K562 (cell line): ENCODE data around the gene C19orf47. TPM values are rescaled to one million over a fixed set of nuclear protein-coding genes. Genes with fewer than 3 reads are reported as not detected.
A peak's percentile ranks its signal among the peaks of the same experiment; 100 is the strongest.

Experiments
- BDP1 ChIP-seq: IDR thresholded peaks from 3 replicates; pipeline ENCODE4 v1.6.1; 2011; ENCODE audit not compliant: insufficient read length, insufficient read depth
- E2F1 ChIP-seq: sonication (generic); formaldehyde crosslinking; IDR thresholded peaks from 2 replicates; pipeline ENCODE4 v1.8.1; 2023; ENCODE audit warnings: mild to moderate bottlenecking, missing genetic modification reagents, moderate library complexity
- ESRRB ChIP-seq: fragments of 250-450 bp; sonication (Bioruptor Pico); IDR thresholded peaks from 2 replicates; pipeline ENCODE4 v1.5.0; 2020; ENCODE audit warnings: mild to moderate bottlenecking, moderate library complexity, borderline replicate concordance
- HDAC2 ChIP-seq: fragments of 450-650 bp; IDR thresholded peaks from 2 replicates; pipeline ENCODE4 v1.6.1; 2016; ENCODE audit warnings: mild to moderate bottlenecking
- KDM2B ChIP-seq: fragments of 250-450 bp; sonication (Bioruptor Pico); IDR thresholded peaks from 2 replicates; pipeline ENCODE4 v1.8.0; 2021; ENCODE audit warnings: mild to moderate bottlenecking, moderate library complexity
- MYC ChIP-seq, 2 experiments: fragments of 250-450 bp in 1 of 2; sonication (Bioruptor Pico) in 1 of 2; IDR thresholded peaks; 2 replicates each; pipeline versions ENCODE4 v1.5.1 to v1.6.1; 2012 to 2021; ENCODE audit warnings: low read depth in 2 of 2, borderline replicate concordance in 1 of 2, improper control_type of control experiment in 1 of 2, low read length in 1 of 2, mild to moderate bottlenecking in 1 of 2, moderate library complexity in 1 of 2
- PHB2 ChIP-seq: fragments of 450-650 bp; IDR thresholded peaks from 2 replicates; pipeline ENCODE4 v1.6.1; 2017; ENCODE audit warnings: low read depth
- RBM34 ChIP-seq: fragments of 200-400 bp; formaldehyde crosslinking; IDR thresholded peaks from 2 replicates; pipeline ENCODE4 v1.6.1; 2018; ENCODE audit warnings: low read length, borderline replicate concordance; ENCODE audit not compliant: insufficient read depth
- SIRT6 ChIP-seq: IDR thresholded peaks from one replicate; pipeline ENCODE4 v1.6.1; 2012; ENCODE audit warnings: low read depth, mild to moderate bottlenecking, control low read depth, inconsistent platforms, low read length, moderate library complexity
- SNRNP70 ChIP-seq: fragments of 200-400 bp; formaldehyde crosslinking; optimal IDR thresholded peaks from 2 replicates; pipeline ENCODE3; 2017; ENCODE audit warnings: low read depth, low read length
- SRSF1 ChIP-seq: fragments of 200-400 bp; formaldehyde crosslinking; IDR thresholded peaks from 2 replicates; pipeline ENCODE4 v1.6.1; 2017; ENCODE audit warnings: mild to moderate bottlenecking, low read depth, low read length, moderate library complexity
- TAL1 ChIP-seq: fragments of 450-650 bp; IDR thresholded peaks from 2 replicates; pipeline ENCODE4 v1.6.1; 2016; ENCODE audit warnings: mild to moderate bottlenecking
- TCF15 ChIP-seq: fragments of 250-450 bp; sonication (Bioruptor Pico); IDR thresholded peaks from 2 replicates; pipeline ENCODE4 v1.8.0; 2022; ENCODE audit warnings: moderate library complexity, mild to moderate bottlenecking, inconsistent platforms
- ZBTB1 ChIP-seq: sonication (generic); formaldehyde crosslinking; IDR thresholded peaks from 2 replicates; pipeline ENCODE4 v1.8.1; 2023; ENCODE audit warnings: missing genetic modification reagents, low read depth, mild to moderate bottlenecking, borderline replicate concordance
- ZBTB8A ChIP-seq: fragments of 450-650 bp; IDR thresholded peaks from 2 replicates; pipeline ENCODE4 v1.6.1; 2018; ENCODE audit warnings: mild to moderate bottlenecking, moderate library complexity; ENCODE audit not compliant: partially characterized antibody
- ZNF184 ChIP-seq: sonication (generic); formaldehyde crosslinking; IDR thresholded peaks from 2 replicates; pipeline ENCODE4 v1.5.0; 2020; ENCODE audit warnings: missing genetic modification reagents
- ZNF444 ChIP-seq: fragments of 250-450 bp; sonication (Bioruptor Pico); IDR thresholded peaks from 2 replicates; pipeline ENCODE4 v1.4.0; 2020; ENCODE audit warnings: mild to moderate bottlenecking, moderate library complexity
- ZNF445 ChIP-seq: fragments of 250-450 bp; sonication (Bioruptor Pico); IDR thresholded peaks from 2 replicates; pipeline ENCODE4 v1.4.0; 2020; ENCODE audit warnings: low read depth, mild to moderate bottlenecking, moderate library complexity
- ZSCAN29 ChIP-seq: fragments of 450-650 bp; IDR thresholded peaks from 2 replicates; pipeline ENCODE4 v1.6.1; 2017
- polyA plus RNA-seq, 8 experiments: library from polyadenylated mRNA; depleted of rRNA in 4 of 8; stranded (reverse) in 5 of 8; unstranded in 3 of 8; fragments of >200 nt; fragmentation: Nextera tagmentation in 2 of 8; fragmentation: Illumina TruSeq in 1 of 8; extraction: Ambion mirVana in 2 of 8; extraction: Trizol in 1 of 8; gene quantifications; 2 replicates each; pipeline versions ENCODE4 v1.2.1 to v1.2.3, GENCODE V29; 2011 to 2014; ENCODE audit warnings: inconsistent platforms in 1 of 8, missing spikeins in 1 of 8
- total RNA-seq, 7 experiments: library from RNA; depleted of rRNA in 6 of 7; stranded (reverse); fragments of >200 nt in 6 of 7; fragmentation: Illumina TruSeq in 2 of 7; extraction: Trizol in 2 of 7; gene quantifications; 2 replicates each; pipeline versions ENCODE4 v1.2.1 to v1.2.3, GENCODE V29; 2011 to 2021; ENCODE audit warnings: low replicate concordance in 1 of 7
- TF ChIP-seq, protein P1 (sequence below): sonication (generic); formaldehyde crosslinking; IDR thresholded peaks from 2 replicates; pipeline ENCODE4 v1.9.0; 2022; ENCODE audit warnings: mild to moderate bottlenecking, missing genetic modification reagents
- TF ChIP-seq, protein P2 (sequence below): IDR thresholded peaks from 3 replicates; pipeline ENCODE4 v1.6.1; 2011; ENCODE audit warnings: borderline replicate concordance, mild to moderate bottlenecking, moderate library complexity; ENCODE audit not compliant: insufficient read length; ENCODE audit errors: extremely low read depth
- TF ChIP-seq, protein P3 (sequence below): fragments of 250-450 bp; sonication (Bioruptor Pico); IDR thresholded peaks from 2 replicates; pipeline ENCODE4 v1.4.0; 2020; ENCODE audit warnings: mild to moderate bottlenecking, moderate library complexity

Gene C19orf47
- total and polyA plus RNA-seq, 9 of the 15 experiments (the other 6 are each of a cell fraction or from before 2014, with no cell fraction given) = 0.08 to 26.1 (median 14.7) TPM

GRCh38 chr19:40284501-40285352 is 63.5 kb downstream of the C19orf47 start, which contains the start of gene AKT2 (continued):
- no peak for TF ChIP-seq E2F1
- TF ChIP-seq HDAC2 = no peak
- TF ChIP-seq, protein P1, sequence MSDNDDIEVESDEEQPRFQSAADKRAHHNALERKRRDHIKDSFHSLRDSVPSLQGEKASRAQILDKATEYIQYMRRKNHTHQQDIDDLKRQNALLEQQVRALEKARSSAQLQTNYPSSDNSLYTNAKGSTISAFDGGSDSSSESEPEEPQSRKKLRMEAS (CRISPR knock-in tag) = peak; percentile 62
- TF ChIP-seq SIRT6 = no peak
- TF ChIP-seq ZNF444 (CRISPR knock-in tag) = peak; percentile 90
- no peak for TF ChIP-seq RBM34
- no peak for TF ChIP-seq TAL1
- no peak for TF ChIP-seq ZBTB8A
- TF ChIP-seq ZSCAN29 = no peak
- no peak for TF ChIP-seq TCF15
- TF ChIP-seq ESRRB = no peak
- TF ChIP-seq, protein P2, sequence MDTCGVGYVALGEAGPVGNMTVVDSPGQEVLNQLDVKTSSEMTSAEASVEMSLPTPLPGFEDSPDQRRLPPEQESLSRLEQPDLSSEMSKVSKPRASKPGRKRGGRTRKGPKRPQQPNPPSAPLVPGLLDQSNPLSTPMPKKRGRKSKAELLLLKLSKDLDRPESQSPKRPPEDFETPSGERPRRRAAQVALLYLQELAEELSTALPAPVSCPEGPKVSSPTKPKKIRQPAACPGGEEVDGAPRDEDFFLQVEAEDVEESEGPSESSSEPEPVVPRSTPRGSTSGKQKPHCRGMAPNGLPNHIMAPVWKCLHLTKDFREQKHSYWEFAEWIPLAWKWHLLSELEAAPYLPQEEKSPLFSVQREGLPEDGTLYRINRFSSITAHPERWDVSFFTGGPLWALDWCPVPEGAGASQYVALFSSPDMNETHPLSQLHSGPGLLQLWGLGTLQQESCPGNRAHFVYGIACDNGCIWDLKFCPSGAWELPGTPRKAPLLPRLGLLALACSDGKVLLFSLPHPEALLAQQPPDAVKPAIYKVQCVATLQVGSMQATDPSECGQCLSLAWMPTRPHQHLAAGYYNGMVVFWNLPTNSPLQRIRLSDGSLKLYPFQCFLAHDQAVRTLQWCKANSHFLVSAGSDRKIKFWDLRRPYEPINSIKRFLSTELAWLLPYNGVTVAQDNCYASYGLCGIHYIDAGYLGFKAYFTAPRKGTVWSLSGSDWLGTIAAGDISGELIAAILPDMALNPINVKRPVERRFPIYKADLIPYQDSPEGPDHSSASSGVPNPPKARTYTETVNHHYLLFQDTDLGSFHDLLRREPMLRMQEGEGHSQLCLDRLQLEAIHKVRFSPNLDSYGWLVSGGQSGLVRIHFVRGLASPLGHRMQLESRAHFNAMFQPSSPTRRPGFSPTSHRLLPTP = no peak
- no peak for TF ChIP-seq PHB2
- TF ChIP-seq SRSF1 = no peak
- peak; percentile 34; the same call in 1 of the 2 replicates for TF ChIP-seq ZBTB1 (CRISPR knock-in tag)
- no peak for TF ChIP-seq SNRNP70
- TF ChIP-seq ZNF184 (CRISPR knock-in tag) = no peak
- TF ChIP-seq, protein P3, sequence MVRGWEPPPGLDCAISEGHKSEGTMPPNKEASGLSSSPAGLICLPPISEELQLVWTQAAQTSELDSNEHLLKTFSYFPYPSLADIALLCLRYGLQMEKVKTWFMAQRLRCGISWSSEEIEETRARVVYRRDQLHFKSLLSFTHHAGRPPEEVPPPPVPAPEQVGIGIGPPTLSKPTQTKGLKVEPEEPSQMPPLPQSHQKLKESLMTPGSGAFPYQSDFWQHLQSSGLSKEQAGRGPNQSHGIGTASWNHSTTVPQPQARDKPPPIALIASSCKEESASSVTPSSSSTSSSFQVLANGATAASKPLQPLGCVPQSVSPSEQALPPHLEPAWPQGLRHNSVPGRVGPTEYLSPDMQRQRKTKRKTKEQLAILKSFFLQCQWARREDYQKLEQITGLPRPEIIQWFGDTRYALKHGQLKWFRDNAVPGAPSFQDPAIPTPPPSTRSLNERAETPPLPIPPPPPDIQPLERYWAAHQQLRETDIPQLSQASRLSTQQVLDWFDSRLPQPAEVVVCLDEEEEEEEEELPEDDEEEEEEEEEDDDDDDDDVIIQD (CRISPR knock-in tag) = no peak
- TF ChIP-seq KDM2B = no peak
- TF ChIP-seq MYC (IDR thresholded peaks at IDR 0.05; ENCODE audit: low read depth, low read length) = peak; percentile 88
- no peak for TF ChIP-seq MYC (CRISPR knock-in tag; IDR thresholded peaks at IDR 0.05; ENCODE audit: borderline replicate concordance, low read depth)
- TF ChIP-seq BDP1 = no peak
- TF ChIP-seq ZNF445 (CRISPR knock-in tag) = no peak
